Hematopoietic multipotent progenitor cell treated with erythropoietin and hydrocortisone succinate and interleukin-3 and kit ligand, for 8 days (in vitro differentiated cells): ENCODE results near the gene TRAPPC12.

ENCODE experiments used
- DNase-seq: peaks from one replicate; pipeline ENCODE4 v3.0.0-alpha.2; 2015

TRAPPC12 gene

GRCh38 chr2:3517948-3518495, 138.5 kb downstream of the TRAPPC12 start:
- DNase-seq: no peak

GRCh38 chr2:3518496-3519254, 139.2 kb downstream of the TRAPPC12 start:
- DNase-seq: peak; percentile 96

- peak; percentile 85 for DNase-seq
Measured at GRCh38 chr2:3519255-3520205, 140.0 kb downstream of the TRAPPC12 start, which contains the start of gene ADI1. ADI1 (minus strand) TSS chr2:3519531; CDS start chr2:3519487, 44 bp downstream.

- DNase-seq: no peak
Measured at GRCh38 chr2:3520591-3520990, 141.1 kb downstream of the TRAPPC12 start.

GRCh38 chr2:3522961-3523421, 143.5 kb downstream of the TRAPPC12 start:
- DNase-seq: no peak

- no peak for DNase-seq
Measured at GRCh38 chr2:3523551-3524041, 144.1 kb downstream of the TRAPPC12 start.

- no peak for DNase-seq
Measured at GRCh38 chr2:3526871-3527270, 147.4 kb downstream of the TRAPPC12 start.

- no peak for DNase-seq
Measured at GRCh38 chr2:3527886-3528785, 148.6 kb downstream of the TRAPPC12 start.
